ENCODE data around the gene KLF1. TPM values are rescaled to one million over a fixed set of nuclear protein-coding genes. Genes with fewer than 3 reads are reported as not detected.

KLF1 gene
- total RNA-seq, 2 donors from 2014 or later, result 0.52 to 0.89 TPM

Other genes with a start within 250 kb of the KLF1 start
- gene MAN2B1, start 220.5 kb downstream of the KLF1 start, total RNA-seq, result 100 to 1,000 TPM; 135 to 199 TPM
- gene WDR83, start 220.4 kb downstream of the KLF1 start, total RNA-seq, result 10 to 100 TPM; 18.6 to 25.1 TPM
- gene DHPS, start 205.3 kb downstream of the KLF1 start, total RNA-seq, result 100 to 1,000 TPM; 127 to 148 TPM
- not detected for gene GNG14, start 199.2 kb downstream of the KLF1 start, total RNA-seq
- gene FBXW9, start 190.6 kb downstream of the KLF1 start, total RNA-seq, result 10 to 100 TPM in 1 of 2 donors, 1 to 10 TPM in 1; 5.6 to 15.4 TPM
- gene TNPO2, start 163.3 kb downstream of the KLF1 start, total RNA-seq, result 100 to 1,000 TPM in 1 of 2 donors, 10 to 100 TPM in 1; 76.9 to 229 TPM
- gene TRIR, start 152.5 kb downstream of the KLF1 start, total RNA-seq, result 100 to 1,000 TPM; 154 to 196 TPM
- 10 to 100 TPM; 48.9 to 70.8 TPM for gene GET3, start 149.7 kb downstream of the KLF1 start, total RNA-seq
- gene BEST2, start 135.4 kb downstream of the KLF1 start, total RNA-seq, result not detected
- gene HOOK2, start 111.6 kb downstream of the KLF1 start, total RNA-seq, result 10 to 100 TPM; 19.5 to 20.7 TPM
- gene JUNB, start 95.7 kb downstream of the KLF1 start, total RNA-seq, result 100 to 1,000 TPM; 252 to 329 TPM
- 100 to 1,000 TPM; 150 to 226 TPM for gene PRDX2, start 85.4 kb downstream of the KLF1 start, total RNA-seq
- gene THSD8, start 85.1 kb downstream of the KLF1 start, total RNA-seq, result 10 to 100 TPM in 1 of 2 donors, 1 to 10 TPM in 1; 8.7 to 19.5 TPM
- 10 to 100 TPM; 20.8 to 63.5 TPM for gene RNASEH2A, start 80.6 kb downstream of the KLF1 start, total RNA-seq
- not detected for gene RTBDN, start 52.6 kb downstream of the KLF1 start, total RNA-seq
- under 1 TPM in 1 of 2 donors, not detected in 1; 0.31 TPM for gene MAST1, start 48.7 kb downstream of the KLF1 start, total RNA-seq
- 10 to 100 TPM; 30.3 to 32.7 TPM for gene DNASE2, start 5.8 kb downstream of the KLF1 start, total RNA-seq
- gene GCDH, start 4.0 kb upstream of the KLF1 start, total RNA-seq, result 10 to 100 TPM; 41.5 to 77.2 TPM
- gene SYCE2, start 32.1 kb upstream of the KLF1 start, total RNA-seq, result 1 to 10 TPM in 1 of 2 donors, under 1 TPM in 1; 0.78 to 1.1 TPM
- gene FARSA, start 46.5 kb upstream of the KLF1 start, total RNA-seq, result 100 to 1,000 TPM; 130 to 196 TPM
- gene CALR, start 51.4 kb upstream of the KLF1 start, total RNA-seq, result 1,000 to 10,000 TPM; 1,328 to 1,513 TPM
- gene RAD23A, start 58.7 kb upstream of the KLF1 start, total RNA-seq, result 100 to 1,000 TPM; 112 to 148 TPM
- 10 to 100 TPM; 15.9 to 32.3 TPM for gene GADD45GIP1, start 70.0 kb upstream of the KLF1 start, total RNA-seq
- gene DAND5, start 82.4 kb upstream of the KLF1 start, total RNA-seq, result not detected
- under 1 TPM; 0.31 to 0.89 TPM for gene NFIX, start 108.3 kb upstream of the KLF1 start, total RNA-seq
- gene LYL1, start 215.7 kb upstream of the KLF1 start, total RNA-seq, result 1 to 10 TPM in 1 of 2 donors, under 1 TPM in 1; 0.86 to 1.4 TPM
- gene TRMT1, start 229.5 kb upstream of the KLF1 start, total RNA-seq, result 100 to 1,000 TPM in 1 of 2 donors, 10 to 100 TPM in 1; 54.6 to 120 TPM
- 100 to 1,000 TPM; 129 to 138 TPM for gene NACC1, start 231.1 kb upstream of the KLF1 start, total RNA-seq

All from natural killer cell treated with Interleukin-12 subunit alpha and Interleukin-12 subunit beta and Interleukin-15 and Interleukin-18, amount 100 ng/mL, for 72 hours (primary cell).